H1 (cell line): ENCODE data around the gene ACTN4. TPM values are rescaled to one million over a fixed set of nuclear protein-coding genes. Genes with fewer than 3 reads are reported as not detected.

ENCODE experiments used
- CTCF ChIA-PET: fragments of 300-600 bp; sonication (Branson Sonifier 250); formaldehyde crosslinking; loops from one replicate; lab custom pipeline; 2021; ENCODE audit not compliant: partially characterized antibody; lab: Charles Lee
- POLR2A ChIA-PET: fragments of 300-600 bp; sonication (Branson Sonifier 250); formaldehyde crosslinking; loops from one replicate; lab custom pipeline; 2021; ENCODE audit warnings: inconsistent platforms; ENCODE audit not compliant: partially characterized antibody; lab: Charles Lee
- DNase-seq, 2 experiments: peaks; one replicate each; pipeline versions ENCODE4 v3.0.0 to v3.0.0-alpha.2; 2010 to 2022; ENCODE audit warnings: low spot score in 2 of 2, low read depth in 1 of 2, mixed read lengths in 1 of 2
- FAIRE-seq: peaks from 2 replicates; lab custom pipeline; 2011; peaks lifted over from hg19 to GRCh38; lab: Jason Lieb, UNC
- H2AFZ ChIP-seq: 2 replicates; pipeline ENCODE4 v1.8.1; 2012; ENCODE audit warnings: low read length, inconsistent platforms
- H2AK5ac ChIP-seq: 2 replicates; pipeline ENCODE4 v1.6.1; 2013; ENCODE audit warnings: low read depth, low read length
- H2BK120ac ChIP-seq: replicated peaks from 2 replicates; pipeline ENCODE3; 2013; ENCODE audit warnings: low read depth, low read length, inconsistent platforms
- H2BK12ac ChIP-seq: 2 replicates; pipeline ENCODE4 v1.6.1; 2013; ENCODE audit warnings: low read depth, low read length
- H2BK15ac ChIP-seq: 2 replicates; pipeline ENCODE4 v1.6.1; 2013; ENCODE audit warnings: low read length
- H2BK20ac ChIP-seq: 2 replicates; pipeline ENCODE4 v1.6.1; 2013; ENCODE audit warnings: low read length
- H2BK5ac ChIP-seq: 2 replicates; pipeline ENCODE4 v1.6.1; 2013; ENCODE audit warnings: low read depth, low read length
- H3K14ac ChIP-seq: 2 replicates; pipeline ENCODE4 v1.6.1; 2013; ENCODE audit warnings: inconsistent platforms; ENCODE audit not compliant: insufficient read length
- H3K18ac ChIP-seq: 2 replicates; pipeline ENCODE4 v1.6.1; 2013; ENCODE audit warnings: low read length; ENCODE audit errors: extremely low read depth
- H3K23ac ChIP-seq: 2 replicates; pipeline ENCODE4 v1.6.1; 2013; ENCODE audit warnings: inconsistent platforms; ENCODE audit not compliant: insufficient read length
- H3K23me2 ChIP-seq: 2 replicates; pipeline ENCODE4 v1.6.1; 2013; ENCODE audit warnings: low read depth, low read length
- H3K27ac ChIP-seq: 2 replicates; pipeline ENCODE4 v1.6.1; 2011; ENCODE audit warnings: low read depth, low read length, inconsistent platforms
- H3K27me3 ChIP-seq, 4 experiments: replicated peaks in 1 of 4; 1 replicate in 1 of 4; 2 replicates in 3 of 4; pipeline versions ENCODE4 v1.6.1 to v1.8.1; 2011 to 2013; ENCODE audit warnings: low read length in 3 of 4, mild to moderate bottlenecking in 3 of 4, inconsistent platforms in 2 of 4, mixed read lengths in 2 of 4, moderate library complexity in 1 of 4; ENCODE audit not compliant: control insufficient read depth in 3 of 4, insufficient read depth in 3 of 4; ENCODE audit errors: extremely low read depth in 1 of 4
- H3K36me3 ChIP-seq, 4 experiments: 2 replicates each; pipeline versions ENCODE4 v1.6.1 to v1.8.1; 2011 to 2013; ENCODE audit warnings: mild to moderate bottlenecking in 4 of 4, low read length in 3 of 4, moderate library complexity in 2 of 4, control low read depth in 1 of 4, inconsistent platforms in 1 of 4; ENCODE audit not compliant: insufficient read depth in 4 of 4, control insufficient read depth in 2 of 4
- H3K4ac ChIP-seq: replicated peaks from 2 replicates; pipeline ENCODE3; 2013; ENCODE audit warnings: low read length, low read depth, mixed read lengths, inconsistent platforms; ENCODE audit not compliant: insufficient read length
- H3K4me1 ChIP-seq, 4 experiments: replicated peaks in 1 of 4; 1 replicate in 1 of 4; 2 replicates in 3 of 4; pipeline versions ENCODE4 v1.6.1 to v1.8.1; 2011 to 2013; ENCODE audit warnings: low read length in 3 of 4, inconsistent platforms in 2 of 4, mixed read lengths in 1 of 4; ENCODE audit not compliant: insufficient read depth in 4 of 4, control insufficient read depth in 3 of 4
- H3K4me2 ChIP-seq, 2 experiments: 2 replicates each; pipeline versions ENCODE4 v1.6.1 to v1.8.1; 2011 to 2013; ENCODE audit warnings: low read depth in 2 of 2, low read length in 2 of 2, control low read depth in 1 of 2, inconsistent platforms in 1 of 2, mild to moderate bottlenecking in 1 of 2; ENCODE audit not compliant: insufficient read depth in 1 of 2
- H3K4me3 ChIP-seq, 4 experiments: fragments of 200-600, 300-600 bp in 1 of 4; sonication (generic), shearing (Covaris generic), sonication (Bioruptor Twin) in 1 of 4; 2 replicates each; pipeline versions ENCODE4 v1.5.1 to v1.8.1; 2011 to 2016; ENCODE audit warnings: low read length in 4 of 4, low read depth in 3 of 4, control low read depth in 2 of 4, inconsistent platforms in 2 of 4, mild to moderate bottlenecking in 2 of 4, mixed read lengths in 1 of 4, moderate library complexity in 1 of 4; ENCODE audit not compliant: insufficient read depth in 2 of 4; ENCODE audit errors: extremely low read depth in 1 of 4
- H3K56ac ChIP-seq: replicated peaks from 2 replicates; pipeline ENCODE3; 2013; ENCODE audit warnings: low read depth, mild to moderate bottlenecking, mixed read lengths, low read length, inconsistent platforms; ENCODE audit not compliant: insufficient read length
- H3K79me1 ChIP-seq: 2 replicates; pipeline ENCODE4 v1.6.1; 2013; ENCODE audit warnings: low read depth, low read length, control low read depth
- H3K79me2 ChIP-seq, 2 experiments: 2 replicates each; pipeline versions ENCODE4 v1.6.1 to v1.8.1; 2012 to 2013; ENCODE audit warnings: low read length in 2 of 2, mild to moderate bottlenecking in 2 of 2, inconsistent platforms in 1 of 2; ENCODE audit not compliant: insufficient read depth in 2 of 2, control insufficient read depth in 1 of 2
- H3K9ac ChIP-seq, 4 experiments: replicated peaks in 1 of 4; 1 replicate in 1 of 4; 2 replicates in 3 of 4; pipeline versions ENCODE4 v1.6.1 to v1.8.1; 2011 to 2013; ENCODE audit warnings: low read depth in 3 of 4, low read length in 3 of 4, control low read depth in 2 of 4, mild to moderate bottlenecking in 2 of 4, moderate library complexity in 2 of 4, inconsistent platforms in 1 of 4; ENCODE audit errors: extremely low read depth in 1 of 4
- H3K9me3 ChIP-seq, 2 experiments: 2 replicates each; pipeline versions ENCODE4 v1.6.1 to v1.8.1; 2012 to 2013; ENCODE audit warnings: mild to moderate bottlenecking in 2 of 2, moderate library complexity in 2 of 2, control low read depth in 1 of 2, inconsistent platforms in 1 of 2, low read depth in 1 of 2, low read length in 1 of 2, mixed read lengths in 1 of 2; ENCODE audit not compliant: insufficient read depth in 2 of 2
- H4K20me1 ChIP-seq, 2 experiments: replicated peaks in 1 of 2; 2 replicates each; pipeline versions ENCODE3 to v1.8.1; 2011 to 2013; ENCODE audit warnings: inconsistent platforms in 2 of 2, low read length in 2 of 2, mild to moderate bottlenecking in 1 of 2; ENCODE audit not compliant: insufficient read depth in 2 of 2, control insufficient read depth in 1 of 2
- H4K5ac ChIP-seq: 2 replicates; pipeline ENCODE4 v1.6.1; 2013; ENCODE audit warnings: low read length, low read depth, mixed read lengths, inconsistent platforms; ENCODE audit not compliant: insufficient read length
- H4K8ac ChIP-seq: 2 replicates; pipeline ENCODE4 v1.8.0; 2013; ENCODE audit warnings: mild to moderate bottlenecking, moderate library complexity, low read length, inconsistent platforms; ENCODE audit not compliant: insufficient read depth; ENCODE audit errors: extremely low read depth
- H4K91ac ChIP-seq: replicated peaks from 2 replicates; pipeline ENCODE3; 2013; ENCODE audit warnings: low read length, mixed read lengths, inconsistent platforms; ENCODE audit not compliant: insufficient read length
- CTCF ChIP-seq, 3 experiments: IDR thresholded peaks; 1 replicate in 2 of 3; 2 replicates in 1 of 3; pipeline versions ENCODE4 v1.5.1 to v1.6.1; 2011; ENCODE audit warnings: low read length in 3 of 3, mild to moderate bottlenecking in 3 of 3, inconsistent platforms in 2 of 3, low read depth in 1 of 3, moderate library complexity in 1 of 3; ENCODE audit not compliant: insufficient read depth in 1 of 3; ENCODE audit errors: control extremely low read depth in 1 of 3
- JUND ChIP-seq: IDR thresholded peaks from 2 replicates; pipeline ENCODE4 v1.6.1; 2011; ENCODE audit warnings: mild to moderate bottlenecking, improper control_type of control experiment, low read length
- NANOG ChIP-seq: IDR thresholded peaks from 2 replicates; pipeline ENCODE4 v1.6.1; 2011; ENCODE audit warnings: low read length, low read depth, mild to moderate bottlenecking, inconsistent platforms; ENCODE audit not compliant: insufficient read depth, poor library complexity, severe bottlenecking
- POLR2A ChIP-seq, 2 experiments: IDR thresholded peaks; 1 replicate in 1 of 2; 2 replicates in 1 of 2; pipeline ENCODE4 v1.6.1; 2011; ENCODE audit warnings: low read depth in 2 of 2, low read length in 2 of 2, mild to moderate bottlenecking in 2 of 2; ENCODE audit errors: control extremely low read depth in 1 of 2
- POLR2AphosphoS5 ChIP-seq: IDR thresholded peaks from 2 replicates; pipeline ENCODE4 v1.6.1; 2011; ENCODE audit warnings: low read depth, low read length
- RAD21 ChIP-seq, 2 experiments: IDR thresholded peaks in 1 of 2; conservative IDR thresholded peaks in 1 of 2; 2 replicates each; pipeline ENCODE4 v1.6.1; 2011; ENCODE audit warnings: low read depth in 2 of 2, low read length in 2 of 2, improper control_type of control experiment in 1 of 2, inconsistent platforms in 1 of 2, mild to moderate bottlenecking in 1 of 2, moderate library complexity in 1 of 2
- SIN3A ChIP-seq, 2 experiments: IDR thresholded peaks in 1 of 2; conservative IDR thresholded peaks in 1 of 2; 2 replicates each; pipeline ENCODE4 v1.6.1; 2011 to 2012; ENCODE audit warnings: low read length in 2 of 2, improper control_type of control experiment in 1 of 2, low read depth in 1 of 2, mild to moderate bottlenecking in 1 of 2
- WGBS, 2 experiments: shearing (Covaris generic) in 1 of 2; methylation state at CpG; one replicate each; pipeline versions ENCODE4 v1.1.6 to v1.1.7; 2013 to 2015; ENCODE audit warnings: low lambda C conversion rate in 2 of 2, mixed read lengths in 2 of 2, inconsistent platforms in 1 of 2, low coverage in 1 of 2, missing lambda C conversion rate in 1 of 2; ENCODE audit not compliant: insufficient replicate concordance in 2 of 2, insufficient coverage in 1 of 2, insufficient read length in 1 of 2; ENCODE audit errors: extremely low coverage in 1 of 2, missing lambda C conversion rate in 1 of 2; 5-methylcytosine and 5-hydroxymethylcytosine counted together
- polyA plus RNA-seq, 7 experiments: library from polyadenylated mRNA; depleted of rRNA in 3 of 7; stranded (reverse) in 5 of 7; unstranded in 2 of 7; fragments of >200 nt in 5 of 7; fragments of 200-250 nt in 2 of 7; gene quantifications; 1 replicate in 5 of 7; 2 replicates in 1 of 7; 4 replicates in 1 of 7; pipeline versions ENCODE4 v1.2.1 to v1.2.3, GENCODE V29; 2011 to 2013; ENCODE audit warnings: missing spikeins in 2 of 7, mixed read lengths in 2 of 7
- total RNA-seq: library from RNA; stranded (reverse); fragmentation: NEBNext Ultra II Directional; extraction: Animal tissue kit (Norgen Biotek cat#: 25700); gene quantifications from 2 replicates; pipeline ENCODE4 v1.2.1, GENCODE V29; 2021

ACTN4 gene
- total and polyA plus RNA-seq, 2 of the 8 experiments (the other 6 are each of a cell fraction or from before 2014, with no cell fraction given), result 211 to 520 TPM

DNA sequence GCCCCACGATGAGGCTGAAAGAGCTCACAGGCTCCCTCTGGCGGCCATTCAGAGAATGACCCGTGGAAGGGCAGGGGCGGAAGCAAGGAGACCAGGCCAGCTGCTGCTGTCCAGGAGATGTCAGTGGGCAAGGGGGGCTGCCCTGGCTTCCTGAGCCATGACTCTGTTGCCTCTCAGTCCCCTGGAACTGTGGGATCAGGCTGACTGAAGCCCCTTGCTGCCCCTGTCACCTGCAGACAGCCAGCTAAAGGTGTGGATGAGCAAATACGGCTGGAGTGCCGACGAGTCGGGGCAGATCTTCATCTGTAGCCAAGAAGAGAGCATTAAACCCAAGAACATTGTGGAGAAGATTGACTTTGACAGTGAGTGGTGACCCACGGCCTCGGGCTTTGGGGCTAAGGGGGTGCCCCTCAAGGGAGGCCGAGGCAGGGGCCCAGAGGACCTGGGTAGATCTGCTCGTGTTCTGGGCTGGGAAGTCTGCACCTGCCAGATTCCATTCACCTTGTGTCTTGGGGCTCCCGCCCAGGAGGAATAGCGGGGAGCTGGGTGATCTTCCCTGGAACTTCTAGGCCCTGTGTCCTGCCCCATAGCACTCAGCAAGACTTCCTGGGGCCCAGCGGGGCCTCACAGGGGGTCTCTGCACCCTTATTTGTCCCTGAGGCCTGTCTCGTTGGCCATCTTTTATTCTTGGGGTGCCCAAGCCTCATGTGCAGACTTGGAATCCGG lies 12.5 kb upstream of the ACTN4 start:
- FAIRE-seq (no peak), DNase-seq (peak in 1 of 2 experiments; percentile 95)
- no peaks in the 10 kb centered on the region for H4K20me1 ChIP-seq
- H3K79me2 ChIP-seq, result no peaks in the 10 kb centered on the region
- no peaks in the 10 kb centered on the region for H3K9me3 ChIP-seq
- H3K4me1 ChIP-seq, result no peaks in the 10 kb centered on the region; a peak in 2 of 7 replicates
- no peak overlapping the region for H2BK15ac ChIP-seq
- H3K4ac ChIP-seq, result no peak overlapping the region
- H3K36me3 ChIP-seq, result peaks cover 2 to 26% (median 10%) of the 10 kb centered on the region in 4 experiments; a peak in 6 of 8 replicates
- H2BK120ac ChIP-seq, result no peak overlapping the region
- POLR2A ChIA-PET, result interaction anchor here (0.6 to 2.7 kb wide), 20 partner anchors 10 to 802 kb away, joined by 3 to 10 read pairs (median 4); partner anchors contain the start of genes ACTN4, MAP4K1 and NFKBIB
- CTCF ChIA-PET, result interaction anchor here (0.6 to 6.3 kb wide), 53 partner anchors 9 to 1955 kb away, joined by 3 to 62 read pairs (median 4); partner anchors contain the start of genes ACTN4, EIF3K, FAM98C and MAP4K1
- H4K8ac ChIP-seq, result no peak overlapping the region
- no peak overlapping the region for H2AK5ac ChIP-seq
- TF ChIP-seq RAD21 (IDR thresholded peaks at IDR 0.05 in 1 of 2, conservative IDR thresholded peaks at IDR 0.05 in 1 of 2; ENCODE audit: low read depth in 2 of 2, low read length in 2 of 2) (peak; percentile 57 to 70), POLR2A (IDR thresholded peaks at IDR 0.05; ENCODE audit: control extremely low read depth in 1 of 2, low read depth in 2 of 2, low read length in 2 of 2) (no peak), SIN3A (conservative IDR thresholded peaks at IDR 0.05 in 1 of 2, IDR thresholded peaks at IDR 0.05 in 1 of 2; ENCODE audit: low read depth in 1 of 2, low read length in 2 of 2) (peak in 1 of 2 experiments; percentile 61; a peak in 1 of 4 replicates), POLR2AphosphoS5 (peak; percentile 12; the same call in 1 of the 2 replicates), NANOG (no peak), JUND (no peak), CTCF (IDR thresholded peaks at IDR 0.05; ENCODE audit: control extremely low read depth in 1 of 3, insufficient read depth in 1 of 3, low read depth in 1 of 3, low read length in 3 of 3) (peak; percentile 87 to 91 (median 90))
- H3K23me2 ChIP-seq, result no peaks in the 10 kb centered on the region
- H3K23ac ChIP-seq, result no peak overlapping the region
- no peak overlapping the region for H3K27ac ChIP-seq
- H2BK12ac ChIP-seq, result no peak overlapping the region
- no peaks in the 10 kb centered on the region for H3K27me3 ChIP-seq
- no peak overlapping the region for H3K9ac ChIP-seq
- no peak overlapping the region for H3K14ac ChIP-seq
- H2BK20ac ChIP-seq, result no peak overlapping the region
- no peak overlapping the region for H3K4me2 ChIP-seq
- H2BK5ac ChIP-seq, result peak overlapping the region; percentile 44; the same call in 1 of the 2 replicates
- WGBS, 2 experiments, result 70% methylated on average over 17 of the region's 17 CpGs; no CpG with 5 or more reads in 1 of the 2 experiments
- no peak overlapping the region for H4K91ac ChIP-seq
- no peak overlapping the region for H3K18ac ChIP-seq
- H3K79me1 ChIP-seq, result no peaks in the 10 kb centered on the region
- H3K4me3 ChIP-seq, result no peak overlapping the region
- H4K5ac ChIP-seq, result no peak overlapping the region
- no peak overlapping the region for H2AFZ ChIP-seq
- H3K56ac ChIP-seq, result no peak overlapping the region
